Suppressor macrophage treated with lipopolysaccharide for 4 hours (primary cell): ENCODE results near the gene HSBP1.

Experiments
- DNase-seq: peaks from one replicate; pipeline ENCODE4 v3.0.0-alpha.2; 2020

The HSBP1 gene

DNA sequence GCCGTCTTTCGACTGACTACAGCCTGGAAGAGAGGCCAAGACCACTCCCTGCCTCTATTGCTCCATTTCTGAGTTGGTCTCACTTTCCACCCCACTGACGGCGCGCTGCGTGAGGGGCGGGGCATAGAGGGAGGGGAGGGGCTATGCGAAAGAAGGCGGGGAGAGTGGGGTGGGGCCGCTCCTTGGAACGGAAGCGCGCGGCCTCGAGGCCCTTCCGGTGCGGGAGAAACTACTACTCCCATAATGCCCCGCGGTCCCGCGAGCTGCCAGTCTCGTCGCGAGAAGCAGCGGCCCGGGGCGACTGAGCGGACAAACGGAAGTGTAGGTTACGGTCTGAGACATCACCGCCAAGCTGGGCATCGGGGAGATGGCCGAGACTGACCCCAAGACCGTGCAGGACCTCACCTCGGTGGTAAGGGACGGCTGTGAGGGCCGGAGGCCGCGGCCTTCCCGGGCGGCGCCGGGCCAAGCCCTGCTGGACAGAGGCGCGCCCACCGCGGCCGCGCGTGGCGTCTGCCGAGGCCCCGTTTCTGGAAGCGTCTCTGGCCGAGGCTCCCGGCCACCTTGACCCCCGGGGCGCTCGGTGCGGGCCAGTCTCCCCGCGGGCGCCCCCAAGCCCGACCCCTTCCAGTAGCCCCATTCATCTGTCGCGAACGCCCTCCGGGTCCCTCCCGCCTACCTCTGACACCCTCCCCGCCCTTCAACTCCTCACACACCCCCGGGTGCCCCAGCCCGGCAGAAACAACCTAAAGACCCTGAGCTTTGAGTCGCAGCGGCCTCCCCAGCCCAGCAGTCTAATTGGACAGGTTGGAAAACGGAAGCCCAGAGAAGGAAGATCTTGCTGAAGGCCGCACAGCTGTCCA is at the start of gene HSBP1:
Gene HSBP1, plus strand, starts transcription at position 269 of the 863 bp plus-strand sequence. Its CDS starts 99 bp downstream, at position 368.
- DNase-seq: peak; percentile 98

DNA sequence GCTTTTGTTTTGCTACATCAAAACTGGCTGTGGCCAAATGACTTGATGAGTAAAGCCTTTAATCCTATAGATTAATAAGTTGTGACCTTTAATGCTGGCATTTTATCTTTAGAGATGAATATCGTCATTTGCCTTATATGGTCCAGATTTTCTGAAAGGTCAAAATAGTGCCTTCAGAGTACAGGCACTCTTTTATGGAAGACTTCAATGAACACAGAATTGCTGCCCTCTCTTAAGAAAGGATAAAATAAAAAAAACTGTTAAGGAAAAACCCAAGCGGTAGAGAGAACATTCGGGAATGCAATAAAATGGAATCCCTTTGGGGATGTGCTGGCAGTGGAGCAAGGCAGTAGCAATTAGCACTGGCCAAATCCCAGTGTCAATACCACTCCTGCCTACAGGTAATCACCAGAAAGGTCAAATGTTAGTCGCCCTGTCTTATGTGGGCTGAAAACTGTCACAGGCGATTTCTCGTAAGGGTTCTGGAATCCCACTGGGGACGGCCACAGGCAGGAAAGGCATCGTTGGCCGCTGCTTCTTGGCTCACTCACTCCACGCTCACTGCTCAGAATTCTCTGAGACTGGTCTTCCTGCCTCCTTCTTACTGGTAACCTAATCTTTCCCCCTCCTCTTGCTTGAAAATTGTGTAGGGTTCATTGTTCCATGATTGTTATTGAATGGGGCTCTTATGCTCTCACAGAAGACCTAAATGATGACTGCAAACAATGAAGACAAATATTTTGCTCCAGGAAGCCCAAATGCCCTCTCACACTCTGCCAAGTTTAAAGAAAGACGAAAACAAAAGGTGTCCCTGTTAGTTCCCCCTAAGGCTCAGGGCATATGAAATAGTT is 45.4 kb upstream of the HSBP1 start:
- DNase-seq: no peak

DNA sequence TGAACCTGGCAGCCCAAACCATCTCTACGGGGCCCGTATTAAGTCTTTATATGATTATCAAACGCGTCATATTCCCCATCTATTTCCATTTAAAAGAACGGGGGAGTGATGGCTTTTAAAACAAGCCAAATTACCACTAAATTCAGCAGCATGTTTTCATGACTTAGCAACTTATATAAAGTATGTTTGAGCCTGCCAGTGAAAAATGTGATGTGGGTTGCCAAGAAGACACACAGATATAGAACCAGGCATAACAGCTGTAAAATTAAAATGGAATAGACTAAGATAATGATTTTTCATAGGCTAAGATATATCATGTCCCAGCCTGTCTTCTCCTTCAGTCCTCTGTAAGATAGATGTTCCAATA is 44.8 kb upstream of the HSBP1 start:
- DNase-seq: no peak

DNA sequence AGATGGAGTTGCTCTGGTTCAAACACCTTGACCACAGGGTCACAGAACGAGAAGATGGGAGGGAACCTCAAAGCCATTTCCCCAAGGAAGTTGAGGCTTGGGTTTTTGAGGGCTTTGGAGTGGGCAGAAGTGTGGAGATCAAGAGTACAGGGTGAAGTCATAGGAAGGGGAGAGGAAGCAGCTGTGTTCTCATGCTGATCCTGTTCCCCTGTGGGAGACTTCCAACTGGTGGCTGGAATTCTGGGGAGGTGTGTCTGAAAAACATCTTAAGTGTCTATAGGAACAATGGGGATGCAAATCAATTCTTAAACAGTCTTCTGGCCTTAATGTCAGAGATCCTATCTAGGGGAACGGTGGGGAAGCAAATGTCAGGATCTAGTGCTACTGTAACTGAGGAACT is 38.8 kb upstream of the HSBP1 start:
- DNase-seq: no peak

DNA sequence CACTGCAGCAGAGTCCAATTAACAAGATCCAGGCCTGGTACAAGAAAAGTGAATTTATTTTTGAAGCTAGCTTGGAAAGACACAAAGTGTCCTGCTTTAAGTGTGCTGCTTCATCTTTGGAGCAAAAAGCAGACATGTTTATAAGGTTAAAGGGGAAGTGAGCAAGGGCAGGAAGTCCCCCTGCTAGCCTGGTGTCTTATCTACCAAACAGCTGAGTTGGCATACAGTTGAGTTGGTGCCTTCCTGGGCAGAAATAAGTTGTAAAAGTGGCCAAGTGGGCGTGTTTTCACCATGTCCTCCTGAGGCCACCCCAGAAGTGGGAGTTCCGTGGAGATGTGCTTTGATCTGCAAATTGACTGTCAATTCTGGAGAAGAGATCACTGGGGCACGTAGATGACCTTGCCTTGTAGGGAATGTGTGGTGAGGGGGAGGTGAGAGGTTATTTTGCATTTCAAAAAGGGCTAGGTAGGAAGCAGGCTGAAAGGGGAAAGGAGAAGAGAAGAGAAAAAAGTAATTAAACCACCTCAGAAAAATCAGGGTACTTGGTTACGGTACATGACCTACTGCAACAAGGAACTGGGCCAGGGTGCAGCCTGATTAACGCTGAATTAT is 38.3 kb upstream of the HSBP1 start:
- peak; percentile 40 for DNase-seq

DNA sequence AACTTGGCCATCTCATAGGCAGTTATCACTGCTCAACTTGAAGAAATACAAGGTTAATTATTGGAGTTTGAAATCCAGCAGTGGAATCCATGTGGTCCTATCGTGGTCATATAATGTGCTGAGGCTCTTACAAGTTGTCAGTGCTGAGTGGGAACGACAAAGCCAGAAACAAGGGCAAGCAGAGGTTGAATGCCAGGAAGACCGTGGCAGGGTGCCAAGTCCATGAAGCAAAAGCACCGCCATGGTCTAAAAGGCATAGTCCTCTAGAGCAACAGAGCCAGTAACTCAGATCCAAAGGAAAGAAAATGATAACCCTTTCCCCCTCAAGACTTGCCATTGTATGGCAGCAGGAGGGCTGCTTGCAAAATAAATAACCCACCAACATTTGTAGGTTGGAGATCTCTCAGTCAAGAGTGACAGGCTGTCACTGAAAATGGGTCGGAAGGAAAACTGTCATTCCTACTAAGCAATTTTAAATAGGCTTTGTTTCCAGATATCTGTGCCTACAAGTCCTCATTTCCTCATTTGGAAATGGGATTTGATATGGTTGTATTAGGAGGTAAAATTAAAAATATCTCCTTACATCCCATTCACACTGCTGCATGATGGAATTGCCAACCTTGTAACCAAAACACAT is 36.4 kb upstream of the HSBP1 start:
- no peak for DNase-seq

DNA sequence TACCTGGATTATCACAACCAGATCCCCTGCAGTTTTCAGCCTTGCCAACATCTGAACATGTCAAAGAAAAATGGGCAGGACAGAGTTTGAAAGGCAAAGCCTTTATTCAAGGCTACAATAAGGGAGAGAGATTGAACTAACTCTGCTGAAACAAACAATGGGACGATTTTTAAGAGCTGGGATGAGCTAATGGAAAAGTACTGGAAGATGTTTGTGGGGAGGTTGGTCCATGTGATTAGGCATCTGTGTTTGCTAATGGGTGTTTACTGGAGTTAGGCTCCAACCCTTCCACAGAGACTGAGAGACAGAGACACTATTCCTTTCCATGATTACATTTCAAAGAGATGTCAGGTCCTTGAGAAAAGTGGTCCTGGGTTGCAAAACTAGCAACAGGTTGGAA is 35.0 kb upstream of the HSBP1 start:
- DNase-seq: no peak

DNA sequence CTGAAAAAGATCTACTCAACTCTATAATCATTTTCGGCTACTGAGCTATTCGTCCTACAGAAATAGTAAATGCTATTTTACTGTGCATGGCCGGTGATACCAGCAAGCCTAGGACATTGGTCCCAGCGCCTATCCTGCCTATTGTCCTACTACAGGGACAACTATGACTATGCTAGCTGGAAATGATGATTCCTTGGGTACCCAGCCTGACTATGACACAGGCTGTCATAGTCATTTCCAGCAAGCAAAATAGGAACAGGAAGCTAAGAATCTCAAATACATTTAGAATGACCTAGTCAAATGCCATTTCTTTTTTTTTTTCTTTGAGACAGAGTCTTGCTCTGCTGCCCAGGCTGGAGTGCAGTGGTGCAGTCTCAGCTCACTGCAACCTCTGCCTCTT is 33.7 kb upstream of the HSBP1 start:
- peak; percentile 84 for DNase-seq

DNA sequence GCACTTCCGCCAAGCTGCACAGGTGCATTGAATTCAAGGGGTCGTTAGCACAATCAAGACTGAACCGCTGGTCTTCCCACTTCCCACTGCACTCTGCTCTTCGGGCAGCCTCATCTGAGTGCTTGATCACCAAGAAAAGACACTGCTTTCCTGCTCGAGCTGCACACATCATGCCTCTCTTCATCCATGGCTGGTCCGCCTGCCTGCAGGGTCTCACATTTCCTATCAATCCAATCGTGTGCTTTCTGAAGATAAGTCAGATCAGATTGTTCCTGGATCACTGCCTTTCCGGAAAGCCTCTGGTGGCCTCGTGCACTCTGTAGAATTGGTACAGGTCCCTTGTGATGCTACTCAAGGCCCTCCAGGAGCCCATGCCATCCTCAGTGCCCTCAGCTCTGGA is 30.8 kb upstream of the HSBP1 start:
- no peak for DNase-seq

DNA sequence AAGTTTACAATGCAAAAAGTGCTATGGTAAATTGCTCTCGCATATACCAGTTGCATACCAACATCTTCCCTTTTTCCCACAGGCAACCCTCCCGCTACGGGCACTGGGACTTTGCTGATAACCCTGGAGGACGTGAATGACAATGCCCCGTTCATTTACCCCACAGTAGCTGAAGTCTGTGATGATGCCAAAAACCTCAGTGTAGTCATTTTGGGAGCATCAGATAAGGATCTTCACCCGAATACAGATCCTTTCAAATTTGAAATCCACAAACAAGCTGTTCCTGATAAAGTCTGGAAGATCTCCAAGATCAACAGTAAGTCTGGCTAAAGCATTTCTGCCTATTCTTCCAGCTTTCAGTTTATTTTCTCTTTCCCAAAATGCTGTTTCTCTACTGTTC is 27.9 kb upstream of the HSBP1 start:
- no peak for DNase-seq

DNA sequence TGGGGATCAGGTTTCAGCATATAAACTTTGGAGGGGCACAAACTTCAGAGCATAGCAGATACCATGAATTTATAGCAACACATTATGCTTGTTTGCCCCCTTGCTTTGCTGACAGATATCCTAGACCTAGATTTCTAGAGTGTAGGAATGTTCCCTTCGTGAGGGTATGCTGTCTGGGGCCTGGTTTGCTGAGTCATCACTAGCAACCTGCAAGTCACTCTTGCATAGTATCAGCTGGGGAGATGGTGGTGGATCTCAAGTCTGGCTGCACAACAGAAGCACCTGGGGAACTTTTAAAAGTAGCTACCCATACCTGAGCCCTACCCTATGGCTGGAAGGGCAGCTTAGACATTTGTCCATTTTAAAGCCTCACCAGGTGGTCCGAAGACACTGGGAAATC is 22.3 kb upstream of the HSBP1 start:
- DNase-seq: no peak

DNA sequence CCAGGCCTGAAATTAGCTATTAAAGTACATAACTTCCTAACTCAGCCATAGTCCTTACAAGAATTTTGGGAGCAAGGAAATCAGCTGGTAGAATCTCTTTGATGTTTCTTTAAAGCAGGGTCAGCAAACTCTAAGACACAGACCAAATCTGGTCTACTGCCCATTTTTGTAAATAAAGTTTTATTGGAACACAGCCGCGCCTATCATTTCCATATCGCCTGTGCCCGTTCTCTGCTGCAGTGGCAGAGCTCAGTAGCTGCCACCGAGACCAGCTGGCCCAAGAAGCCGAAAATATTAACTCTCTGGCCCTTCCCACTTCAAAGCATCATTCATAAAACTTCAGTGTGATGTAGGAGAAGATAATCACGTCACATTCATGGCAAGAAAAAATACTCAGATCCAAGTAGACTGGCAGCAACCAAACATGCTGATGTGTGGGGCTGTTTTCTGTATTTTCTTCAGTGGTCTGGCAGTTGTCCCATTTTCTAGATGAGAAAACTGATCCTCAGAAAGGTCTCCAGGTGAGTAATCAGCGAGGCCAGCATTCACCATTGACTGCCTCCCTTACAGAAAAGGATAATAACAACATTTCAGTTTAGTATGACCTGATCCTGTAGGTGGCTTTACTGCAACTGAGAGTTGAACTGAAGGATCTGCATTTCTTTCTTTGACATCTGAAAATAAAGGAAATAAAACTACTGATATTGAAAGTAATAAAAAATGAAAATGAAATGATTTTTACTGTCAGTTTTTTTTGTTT is 18.0 kb upstream of the HSBP1 start:
- no peak for DNase-seq

DNA sequence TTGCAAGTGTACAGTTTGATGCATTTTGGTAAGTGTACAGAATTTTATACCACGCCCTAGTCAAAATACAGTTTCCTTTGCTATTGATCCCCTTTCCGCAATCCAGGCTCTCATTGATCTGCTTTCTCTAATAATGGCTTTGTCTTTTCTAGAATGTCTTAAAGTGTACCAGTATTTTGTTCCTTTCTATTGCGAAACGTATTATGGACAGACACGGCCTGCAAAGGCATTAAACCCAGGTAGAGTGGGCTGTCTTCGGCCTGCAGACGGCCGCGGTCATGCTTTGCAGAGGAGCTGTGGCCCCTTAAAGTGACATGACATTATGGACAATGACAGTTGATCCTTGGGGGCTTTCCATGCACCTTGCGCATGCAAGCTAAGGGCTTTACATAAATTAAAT is 15.9 kb upstream of the HSBP1 start:
- no peak for DNase-seq

DNA sequence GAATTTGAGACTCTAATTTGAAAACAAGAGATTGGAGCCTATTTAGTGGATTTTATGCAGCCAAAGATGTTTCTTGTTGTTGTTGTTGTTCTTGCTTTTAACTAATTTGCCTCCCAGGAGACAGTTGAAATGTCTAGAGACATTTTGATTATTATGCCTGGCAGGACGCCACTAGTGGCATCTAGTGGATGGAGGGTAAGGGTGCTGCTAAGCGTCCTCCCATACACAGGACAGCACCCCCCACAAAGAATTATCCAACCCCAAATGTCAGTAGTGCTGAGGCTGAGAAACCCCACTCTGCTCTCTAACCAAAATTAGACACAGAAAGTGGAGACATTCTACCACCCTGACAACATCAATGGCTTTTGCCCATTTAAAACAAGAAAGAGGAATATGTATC is 15.4 kb upstream of the HSBP1 start:
- no peak for DNase-seq

DNA sequence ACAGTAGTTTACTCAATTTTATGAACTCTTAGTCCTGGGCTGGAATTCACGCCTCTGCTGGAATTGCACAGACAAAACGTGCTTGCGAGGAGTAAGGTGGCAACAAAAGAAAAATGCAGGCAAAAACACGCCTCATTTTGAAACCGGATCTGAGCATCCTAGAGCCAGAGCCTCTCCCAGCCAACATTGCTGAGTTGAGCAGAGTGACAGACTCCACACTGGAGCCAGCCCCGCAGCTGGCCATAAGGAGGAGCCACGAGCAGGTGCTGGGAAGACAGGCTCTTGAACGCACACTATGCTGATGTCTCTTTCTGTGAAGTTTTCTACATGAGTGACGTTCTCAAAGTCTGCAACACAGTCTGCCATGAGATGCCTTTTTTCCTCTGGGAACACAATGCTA is 14.6 kb upstream of the HSBP1 start:
- DNase-seq: no peak

DNA sequence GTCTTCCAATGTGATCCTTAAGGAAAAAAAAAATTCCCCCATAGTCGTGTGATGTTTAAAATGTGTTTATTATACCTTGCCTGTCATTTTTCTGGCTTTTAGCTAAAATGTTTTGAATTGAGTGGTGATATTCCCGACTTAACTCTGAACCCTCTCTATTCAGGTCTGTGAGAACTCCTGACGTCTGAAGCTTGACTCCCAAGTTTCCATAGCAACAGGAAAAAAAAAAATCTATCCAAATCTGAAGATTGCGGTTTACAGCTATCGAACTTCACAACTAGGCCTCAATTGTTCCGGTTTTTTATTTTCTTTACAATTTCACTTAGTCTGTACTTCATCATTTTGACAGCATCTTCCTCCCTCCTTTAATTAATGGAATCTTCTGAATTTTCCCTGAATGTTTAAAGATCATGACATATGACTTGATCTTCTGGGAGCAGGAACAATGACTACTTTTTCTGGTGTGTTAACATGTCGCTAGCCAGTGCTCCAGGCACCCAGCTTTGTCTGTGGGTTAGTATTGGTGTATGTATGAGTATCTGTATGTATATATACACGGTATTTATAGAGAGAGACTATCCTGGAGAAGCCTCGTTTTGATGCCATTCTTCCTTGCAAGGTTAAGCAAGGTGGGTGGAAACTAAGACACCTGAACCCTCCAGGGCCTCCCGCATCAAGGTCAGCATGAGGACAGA is 12.8 kb upstream of the HSBP1 start:
- no peak for DNase-seq

DNA sequence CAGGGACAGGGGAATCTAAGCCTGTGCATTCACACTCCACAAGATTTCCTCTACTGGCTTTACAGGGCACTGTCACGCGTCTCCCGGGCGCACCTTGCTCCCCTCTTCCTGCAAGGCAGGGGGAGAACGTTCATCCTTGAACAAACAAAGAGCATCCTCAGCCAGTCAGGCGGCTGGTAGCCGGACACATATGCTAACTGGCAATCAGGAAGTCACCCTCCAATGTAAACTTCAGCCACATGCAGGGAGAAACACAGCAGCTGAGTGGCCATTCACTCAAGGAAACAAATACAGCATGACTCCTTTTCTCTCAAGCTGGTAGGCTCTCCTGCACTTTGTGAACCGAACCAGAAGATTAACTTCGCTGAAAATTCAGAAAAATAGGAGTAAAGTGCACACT is 10.8 kb upstream of the HSBP1 start:
- DNase-seq: no peak

DNA sequence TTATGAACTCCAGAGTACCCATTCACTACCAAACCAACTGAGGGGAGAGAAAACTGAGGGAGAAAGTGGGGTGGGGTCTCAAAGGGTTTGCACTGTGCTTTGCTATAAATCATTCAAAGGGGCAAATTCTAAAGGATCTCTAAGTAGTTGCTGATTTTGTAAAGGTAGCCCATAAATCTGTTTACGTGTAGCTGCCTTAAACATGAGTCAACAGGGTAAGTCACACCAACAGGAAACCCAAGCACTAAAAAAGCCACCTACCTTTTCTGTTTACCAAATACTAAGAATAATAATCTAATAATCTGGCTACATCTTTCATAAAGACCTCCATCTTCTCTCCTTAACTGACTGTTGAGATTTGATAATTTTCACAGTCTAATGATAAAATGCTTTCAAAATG is 8.4 kb upstream of the HSBP1 start:
- DNase-seq: no peak

DNA sequence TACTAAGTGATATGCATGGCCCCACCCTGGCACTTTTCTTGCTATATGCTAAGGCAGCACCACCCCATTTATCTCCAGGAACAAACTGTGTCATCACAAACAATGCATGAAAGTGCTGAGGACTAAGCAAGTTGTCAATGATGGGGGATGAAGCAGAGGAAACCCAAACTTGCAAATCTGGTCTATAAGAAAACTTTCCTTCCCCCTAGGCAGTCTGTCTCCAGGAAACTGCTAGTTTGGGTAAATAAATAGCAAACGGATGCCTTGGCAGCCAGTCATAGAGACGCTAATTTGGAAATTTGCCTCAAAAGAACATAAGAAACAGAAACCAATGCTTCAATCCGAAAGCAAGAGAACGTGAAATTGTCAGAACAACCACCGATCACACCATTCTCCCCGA is 5.6 kb upstream of the HSBP1 start:
- peak; percentile 49 for DNase-seq

DNA sequence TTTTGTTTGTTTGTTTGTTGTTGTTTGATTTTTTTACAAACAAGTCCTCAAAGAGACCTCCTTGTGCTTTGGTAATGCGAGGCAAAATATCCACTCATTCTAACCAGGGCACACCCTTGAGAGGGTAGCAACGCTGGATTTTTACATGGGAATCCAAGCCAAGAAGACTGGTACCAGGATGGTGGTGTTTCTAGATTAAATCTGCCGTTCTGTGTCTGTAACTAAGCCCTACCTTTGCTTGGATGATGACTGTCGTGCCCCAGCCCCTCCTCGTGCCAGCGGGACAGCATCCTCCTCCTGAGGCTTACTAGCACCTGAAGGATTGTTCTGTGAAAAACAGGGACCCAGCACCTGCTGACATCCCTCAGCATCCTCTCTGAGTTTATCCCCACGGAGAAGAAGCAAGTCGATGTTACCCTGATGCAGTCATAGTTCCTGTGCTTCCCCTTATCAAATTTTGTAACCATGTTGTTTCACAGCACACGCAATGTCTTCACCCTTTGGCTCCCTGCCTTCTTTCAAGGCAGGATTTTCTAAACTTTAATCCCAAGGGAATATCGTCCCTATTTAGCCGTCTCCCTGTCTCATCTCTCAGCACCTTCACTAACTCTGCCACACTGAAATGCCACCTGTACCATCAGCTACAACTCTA is 5.1 kb upstream of the HSBP1 start:
- DNase-seq: peak; percentile 27

DNA sequence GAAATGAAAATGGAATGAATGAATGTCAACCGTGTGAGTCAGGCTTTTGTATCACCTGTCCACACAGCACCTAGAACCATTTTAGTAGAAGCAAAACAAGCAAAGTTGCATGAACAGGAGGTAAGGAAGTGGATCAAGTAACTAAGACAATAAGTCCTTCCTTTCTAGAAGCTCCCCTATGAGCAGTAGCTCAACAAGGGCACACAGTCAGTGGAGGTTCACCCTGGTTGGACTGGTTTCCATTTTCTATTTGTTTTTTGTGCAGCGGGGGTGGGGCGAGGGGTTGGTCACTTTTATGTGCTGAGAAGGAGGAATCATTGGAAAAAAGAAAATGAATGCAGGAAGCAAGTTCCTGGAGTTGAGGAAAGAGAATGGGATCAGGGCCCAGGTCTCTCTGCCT is 4.0 kb upstream of the HSBP1 start:
- no peak for DNase-seq
